ENCODE results near the gene PHPT1.
A peak's percentile ranks its signal among the peaks of the same experiment; 100 is the strongest.
"Not testable (repeated sequence)": the region's sequence is repeated elsewhere in the genome, so short reads cannot be mapped to it uniquely, and the experiment has no call there.

Gene PHPT1

DNA sequence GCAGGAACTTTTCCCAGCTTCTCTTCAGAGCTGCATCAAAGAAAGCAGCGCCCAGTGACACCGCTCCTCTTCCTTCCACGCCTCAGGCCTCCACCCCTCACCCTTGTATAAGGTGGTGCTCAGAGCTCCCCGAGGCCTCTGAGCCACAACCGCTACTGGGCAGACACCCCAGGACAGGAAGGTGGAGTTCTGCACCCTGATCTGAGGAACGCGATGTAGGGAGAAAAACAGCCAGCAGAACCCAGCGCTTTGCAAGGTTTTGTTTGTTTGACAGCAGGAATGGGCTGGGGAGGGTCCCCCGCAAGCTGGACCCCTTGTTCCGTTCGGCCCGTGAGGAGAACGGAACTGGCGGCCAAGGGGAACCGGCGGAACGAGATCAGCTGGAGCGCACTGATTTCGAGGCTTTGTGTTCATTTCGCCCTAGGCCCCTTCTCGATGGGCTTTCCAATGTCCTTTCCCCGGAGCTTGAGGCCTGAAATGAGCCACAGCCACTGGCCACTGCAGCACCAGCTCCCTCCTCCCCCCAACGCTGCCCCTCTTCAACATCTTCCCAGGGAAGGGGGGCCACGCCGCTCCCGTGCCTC, 12.8 kb downstream of the PHPT1 start:
- DNase-seq: no peak

DNA sequence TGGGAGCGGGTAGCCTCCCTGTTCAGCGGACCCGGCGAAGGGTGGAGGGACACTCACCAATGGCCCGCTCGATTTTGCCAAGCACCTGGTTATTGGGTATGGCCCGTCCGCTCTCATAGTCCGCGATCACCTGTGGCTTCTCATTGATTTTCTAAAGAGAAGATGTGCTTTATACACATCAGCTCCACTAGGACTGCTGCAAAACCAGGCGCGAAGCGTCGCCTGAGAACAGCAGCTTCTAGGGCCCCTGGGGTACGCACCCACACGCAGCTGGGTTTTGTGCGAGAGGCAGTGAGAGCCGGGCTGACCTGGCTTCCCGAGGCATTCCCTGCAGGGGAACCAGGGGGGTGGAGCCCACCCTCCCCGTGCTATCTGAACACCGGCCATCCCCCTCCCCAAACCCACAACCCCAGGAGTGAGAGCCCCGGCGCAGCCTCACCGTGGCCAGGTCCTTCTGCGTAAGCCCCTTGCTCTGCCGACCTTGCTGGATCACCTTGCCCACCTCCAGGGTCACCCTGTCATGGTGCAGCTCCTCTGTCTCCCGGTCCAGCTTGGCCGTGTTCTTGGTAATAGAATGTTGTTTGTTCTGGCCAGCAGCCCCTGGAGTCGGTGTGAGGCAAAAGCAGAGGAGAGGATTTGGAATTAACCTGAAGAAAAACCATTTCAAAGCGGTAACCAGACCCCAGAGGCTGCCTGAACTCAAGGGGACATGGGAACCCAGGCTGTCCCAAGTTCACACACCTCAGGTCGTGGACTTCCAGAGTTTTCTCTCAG, 13.8 kb downstream of the PHPT1 start:
- no peak for DNase-seq

DNA sequence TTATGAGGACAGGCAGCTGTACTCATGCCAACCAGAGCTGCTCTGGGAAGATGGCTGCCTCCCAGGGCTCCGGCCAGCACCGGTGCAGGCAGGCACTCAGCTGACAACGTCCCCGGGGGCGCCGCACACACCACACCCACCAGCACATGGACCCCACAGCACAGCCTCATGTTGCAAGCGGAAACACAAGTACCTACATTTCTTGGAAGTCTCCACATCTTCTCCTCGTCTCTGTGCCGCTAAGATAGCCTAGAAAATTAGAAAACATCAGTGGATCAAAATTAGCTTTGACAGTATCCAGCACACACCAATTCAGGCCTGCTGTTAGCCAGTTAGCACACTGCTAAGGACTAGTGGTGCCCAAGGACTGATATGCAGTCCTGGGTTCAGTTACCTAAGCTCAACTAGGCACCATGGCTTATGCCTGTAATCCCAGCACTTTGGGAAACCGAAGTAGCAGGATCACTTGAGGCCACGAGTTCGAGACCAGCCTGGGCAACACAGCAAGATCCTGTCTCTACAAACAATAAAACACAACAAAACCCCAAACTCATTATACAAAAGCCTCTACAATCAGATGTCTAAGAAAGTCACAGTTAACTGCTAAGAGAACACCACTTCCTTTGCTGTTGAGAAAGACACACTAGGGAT, 14.5 kb downstream of the PHPT1 start:
- DNase-seq: no peak

DNA sequence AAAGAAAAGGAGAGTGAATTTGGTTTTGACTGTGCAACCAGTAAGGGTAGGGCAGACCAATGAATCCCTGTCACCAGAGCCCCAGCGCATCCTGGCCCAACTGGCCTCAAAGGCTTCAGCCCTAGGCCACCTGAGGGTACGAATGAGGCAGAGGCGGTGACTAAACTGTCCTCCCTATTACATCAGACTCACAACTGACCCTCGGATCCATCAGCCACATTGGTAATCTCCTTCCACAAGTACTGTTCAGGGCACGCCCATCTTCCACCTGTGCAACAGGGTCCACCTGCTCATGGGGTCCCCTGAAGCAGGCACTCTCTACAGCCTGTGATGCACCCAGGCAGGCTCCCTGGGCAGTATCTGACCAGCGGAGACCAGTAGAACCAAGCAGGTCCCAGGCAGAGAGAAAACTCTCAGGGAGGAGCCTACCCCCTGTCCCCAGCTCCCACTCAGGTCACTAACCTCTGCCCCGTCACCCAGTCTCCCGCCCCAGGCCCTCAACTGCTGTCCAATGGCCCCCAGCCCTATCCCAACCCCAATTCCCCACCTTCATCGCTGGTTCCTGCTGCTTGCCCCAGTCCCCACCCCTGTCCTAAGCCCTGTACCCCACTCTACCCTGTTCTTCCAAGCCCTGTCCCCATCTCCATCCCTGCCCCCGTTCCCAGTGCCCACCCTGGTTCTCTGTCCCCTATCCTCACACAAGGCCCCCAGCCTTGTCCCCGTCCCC, 16.0 kb downstream of the PHPT1 start:
- DNase-seq: no peak

DNA sequence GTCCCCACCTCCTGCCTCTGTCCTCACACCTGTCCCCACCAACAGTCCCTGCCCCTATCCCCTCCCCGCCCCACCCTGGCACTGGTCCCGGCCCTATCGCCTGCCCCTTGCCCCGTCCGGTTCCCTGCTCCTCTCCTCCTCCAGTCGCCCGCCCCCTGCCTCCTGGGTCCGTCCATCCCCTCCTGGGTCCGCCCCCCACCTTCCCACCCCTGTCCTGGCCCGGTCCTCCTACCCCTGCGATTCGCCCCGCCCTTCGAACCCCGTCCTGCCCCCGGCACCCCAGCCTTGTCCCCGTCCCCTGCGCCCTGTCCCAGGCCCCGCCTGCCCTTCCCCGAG, 16.5 kb downstream of the PHPT1 start:
- DNase-seq: no peak

DNA sequence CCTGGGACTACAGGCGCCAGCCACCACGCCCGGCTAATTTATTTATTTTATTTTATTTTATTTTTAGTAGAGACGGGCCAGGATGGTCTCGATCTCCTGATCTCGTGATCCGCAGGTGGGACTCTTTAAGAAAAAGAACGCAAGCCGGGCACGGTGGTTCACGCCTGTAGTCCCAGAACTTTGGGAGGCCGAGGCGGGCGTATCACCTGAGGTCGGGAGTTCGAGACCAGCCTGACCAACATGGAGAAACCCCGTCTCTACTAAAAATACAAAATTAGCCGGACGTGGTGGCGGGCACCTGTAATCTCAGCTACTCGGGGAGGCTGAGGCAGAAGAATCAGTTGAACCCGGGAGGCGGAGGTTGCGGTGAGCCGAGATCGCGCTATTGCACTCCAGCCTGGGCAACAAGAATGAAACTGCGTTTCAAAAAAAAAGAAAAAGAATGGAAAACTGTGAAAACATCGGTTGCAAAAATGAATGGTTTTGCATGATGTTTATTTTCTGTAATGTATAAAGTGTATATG, 17.8 kb downstream of the PHPT1 start:
- DNase-seq: not testable (repeated sequence)

DNA sequence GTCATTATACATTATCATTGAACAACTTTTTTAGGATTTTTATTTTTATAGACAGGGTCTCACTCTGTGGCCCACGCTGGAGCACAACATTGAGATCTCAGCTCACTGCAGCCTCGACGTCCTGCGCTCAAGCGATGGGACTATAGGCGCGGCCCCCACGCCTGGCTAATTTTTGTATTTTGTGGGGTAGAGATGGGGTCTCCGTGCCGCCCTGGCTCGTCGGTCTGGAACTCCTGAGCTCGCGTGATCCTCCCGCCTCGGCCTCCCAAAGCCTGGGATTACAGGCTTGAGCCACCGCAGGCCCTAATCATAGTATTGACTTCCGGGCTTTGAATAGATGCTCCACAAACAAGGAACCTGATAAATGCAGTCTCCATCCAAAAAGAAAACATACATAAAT, 18.3 kb downstream of the PHPT1 start:
- DNase-seq: no peak

DNA sequence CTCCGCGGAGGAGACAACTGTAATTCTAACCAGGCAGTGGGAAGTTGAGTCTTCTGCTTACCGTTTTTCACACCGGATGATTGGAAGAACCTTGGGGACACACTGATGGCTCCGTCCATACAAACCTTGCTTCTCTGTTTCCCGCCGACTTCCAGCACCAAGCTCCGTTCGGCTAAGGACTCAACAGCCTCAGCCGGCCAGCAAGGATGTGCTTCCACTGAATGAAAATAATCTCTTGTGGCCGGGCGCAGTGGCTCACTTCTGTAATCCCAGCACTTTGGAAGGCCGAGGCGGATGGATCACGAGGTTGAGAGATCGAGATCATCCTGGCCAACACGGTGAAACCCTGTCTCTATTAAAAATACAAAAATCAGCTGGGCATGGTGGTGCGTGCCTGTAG, 18.7 kb downstream of the PHPT1 start:
- no peak for DNase-seq

DNA sequence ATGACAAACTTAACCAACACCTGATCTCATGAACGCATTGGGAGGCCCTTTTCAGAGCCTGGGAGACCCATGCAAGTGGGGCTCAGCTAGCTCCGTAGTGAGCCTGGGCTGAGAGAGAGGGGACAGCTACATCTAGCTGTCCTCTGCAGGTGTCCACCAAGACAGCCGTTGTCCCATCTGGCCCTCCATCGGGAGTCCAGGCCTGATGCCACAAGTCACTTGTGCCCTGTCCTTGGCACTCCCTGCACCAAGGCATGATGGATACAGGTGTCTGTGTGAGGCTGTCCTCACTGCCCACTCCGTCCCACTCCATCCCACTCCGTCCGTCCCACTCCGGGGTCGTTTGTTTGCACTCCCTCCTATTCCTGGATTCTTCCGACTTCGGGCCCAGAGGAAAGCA, 19.4 kb downstream of the PHPT1 start:
- DNase-seq: no peak

DNA sequence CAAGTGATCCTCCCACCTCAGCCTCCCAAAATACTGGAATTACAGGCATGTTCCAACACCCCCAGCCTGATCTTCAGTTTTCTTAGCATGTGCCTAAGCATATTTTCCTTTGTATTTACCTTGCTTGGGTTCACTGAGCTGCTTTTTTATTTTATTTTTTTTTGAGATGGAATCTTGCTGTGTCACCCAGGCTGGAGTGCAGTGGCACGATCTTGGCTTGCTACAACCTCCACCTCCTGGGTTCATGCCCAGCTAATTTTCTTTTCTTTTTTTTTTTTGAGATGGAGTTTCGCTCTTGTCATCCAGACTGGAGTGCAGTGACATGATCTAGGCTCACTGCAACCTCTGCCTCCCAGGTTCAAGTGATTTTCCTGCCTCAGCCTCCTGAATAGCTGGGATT, 20.4 kb downstream of the PHPT1 start:
- not testable (repeated sequence) for DNase-seq

DNA sequence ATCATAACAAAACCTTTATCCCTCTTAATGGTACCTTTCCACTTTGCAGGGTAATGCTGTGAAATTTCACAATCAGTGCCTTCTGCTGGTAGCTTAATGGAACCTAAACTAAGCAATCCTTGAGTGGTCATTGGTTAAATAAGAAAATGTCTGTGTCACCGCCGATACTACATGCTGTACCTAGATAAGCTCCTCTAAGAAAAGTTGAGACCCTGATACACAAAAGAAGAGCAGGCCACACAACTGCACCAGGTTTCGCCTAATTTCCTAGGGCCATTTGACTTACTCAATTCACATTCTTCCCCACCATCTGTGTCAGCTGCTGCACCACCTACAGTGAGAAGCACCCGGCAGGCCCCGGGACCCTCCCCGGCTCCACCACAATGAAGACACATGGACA, 25.9 kb downstream of the PHPT1 start:
- no peak for DNase-seq

DNA sequence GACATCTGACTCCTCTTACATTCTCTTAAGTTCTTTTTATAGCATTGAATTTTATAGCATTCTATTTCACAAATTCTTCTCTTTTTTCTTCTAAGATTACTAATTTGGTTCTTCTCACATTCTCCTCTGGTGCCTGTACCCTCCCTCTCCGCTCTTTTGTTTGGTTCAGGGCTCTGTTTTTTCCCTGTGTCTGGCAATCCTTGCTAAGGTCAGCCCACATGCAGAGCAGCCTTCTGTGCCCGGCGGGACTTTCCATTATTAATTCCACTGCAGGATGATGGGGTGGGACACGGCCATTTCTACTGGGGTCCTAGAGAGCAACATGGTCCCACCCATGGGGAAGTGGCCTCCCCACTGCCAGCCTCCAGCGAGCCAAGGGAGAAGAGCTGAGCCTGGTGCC, 27.3 kb downstream of the PHPT1 start:
- DNase-seq: no peak

DNA sequence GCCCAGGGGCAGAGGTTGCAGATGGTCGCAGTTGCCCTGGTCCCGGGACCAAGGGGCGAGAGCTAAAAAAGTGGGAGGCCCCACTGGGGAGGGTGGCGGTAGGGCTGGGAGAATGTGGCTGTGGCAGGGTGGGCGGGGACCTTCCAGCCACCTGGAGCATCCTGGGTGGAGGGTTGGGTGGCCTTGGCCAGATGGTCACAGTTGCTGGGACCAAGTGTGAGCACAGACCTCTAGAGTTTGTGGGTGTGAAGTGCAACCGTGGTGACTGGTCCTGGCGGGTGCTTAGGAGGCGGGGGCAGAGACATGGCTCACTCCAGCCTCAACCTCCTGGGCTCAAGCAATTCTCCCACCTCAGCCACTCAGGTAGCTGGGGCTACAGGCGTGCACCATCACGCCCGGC, 31.4 kb downstream of the PHPT1 start:
- DNase-seq: peak; percentile 17

DNA sequence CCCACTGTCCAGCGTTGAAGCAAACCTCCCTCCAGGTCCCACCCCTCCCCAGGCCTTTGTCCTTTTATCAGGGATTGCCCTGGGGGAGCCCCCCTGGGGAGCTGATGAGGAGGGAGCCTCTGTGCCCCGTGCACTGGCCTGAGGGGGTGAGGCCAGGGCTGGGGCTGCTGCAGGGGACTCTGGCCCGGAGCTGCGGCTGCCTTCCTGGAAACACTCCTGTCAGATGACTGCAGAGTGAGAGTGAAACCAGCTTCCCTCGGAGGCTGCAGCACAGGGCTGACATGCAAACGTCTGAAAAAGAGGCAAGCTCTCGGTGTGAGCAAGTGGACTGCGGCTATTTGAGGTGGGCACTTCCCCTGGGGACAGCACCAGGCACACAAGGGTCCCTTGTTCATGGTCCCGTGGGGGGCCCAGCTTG, 32.5 kb downstream of the PHPT1 start:
- DNase-seq: peak; percentile 82

DNA sequence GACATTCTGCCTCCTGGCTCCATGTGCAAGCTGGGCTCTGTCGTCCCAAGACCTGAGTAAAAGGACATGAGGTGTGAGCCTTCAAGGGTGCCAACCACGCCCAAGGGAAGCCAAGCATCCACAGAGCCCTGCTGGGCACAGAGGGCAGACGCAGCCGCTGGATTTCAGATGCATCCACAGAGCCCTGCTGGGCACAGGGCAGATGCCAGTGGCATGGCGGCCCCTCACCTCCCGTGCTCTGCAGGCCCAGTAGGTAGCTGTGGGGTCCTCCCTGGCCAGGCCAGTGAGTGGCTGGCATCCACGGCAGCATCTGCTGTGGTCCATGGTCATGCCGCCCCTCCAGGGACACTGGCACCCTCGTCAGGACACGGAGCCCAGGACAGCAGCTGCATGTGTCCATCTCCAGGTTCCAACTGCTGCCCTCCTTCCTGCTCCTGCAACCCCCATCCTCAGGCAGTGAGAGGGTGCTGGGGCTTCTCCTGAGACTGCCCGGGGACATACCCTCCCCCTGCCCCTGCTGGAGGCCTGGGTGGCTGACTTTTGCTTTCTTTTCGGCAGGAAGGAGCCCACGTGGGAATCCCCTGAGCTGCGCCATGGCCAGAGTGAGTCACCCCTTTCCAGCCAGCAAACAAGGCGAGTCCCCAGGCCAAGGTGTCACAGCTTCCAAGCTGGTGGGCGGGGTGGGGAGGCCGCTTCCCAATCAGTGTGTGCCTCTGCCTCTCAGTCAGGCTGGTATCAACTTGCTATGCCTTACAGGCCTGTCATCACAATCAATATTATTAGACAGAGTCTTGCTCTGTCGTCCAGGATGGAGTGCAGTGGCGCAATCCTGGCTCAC, 33.1 kb downstream of the PHPT1 start:
- no peak for DNase-seq

DNA sequence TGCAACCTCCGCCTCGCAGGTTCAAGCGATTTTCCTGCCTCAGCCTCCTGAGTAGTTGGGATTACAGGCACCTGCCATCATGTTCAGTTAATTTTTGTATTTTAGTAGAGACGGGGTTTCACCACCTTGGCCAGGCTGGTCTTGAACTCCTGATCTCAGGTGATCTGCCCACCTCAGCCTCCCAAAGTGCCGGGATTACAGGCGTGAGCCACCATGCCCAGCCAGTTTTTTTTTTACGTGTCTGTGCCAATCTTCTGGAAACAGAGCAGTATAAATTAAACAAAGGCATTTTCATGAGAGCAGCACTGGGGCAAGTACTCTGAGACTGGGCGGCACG, 33.7 kb downstream of the PHPT1 start:
- DNase-seq: not testable (repeated sequence)

DNA sequence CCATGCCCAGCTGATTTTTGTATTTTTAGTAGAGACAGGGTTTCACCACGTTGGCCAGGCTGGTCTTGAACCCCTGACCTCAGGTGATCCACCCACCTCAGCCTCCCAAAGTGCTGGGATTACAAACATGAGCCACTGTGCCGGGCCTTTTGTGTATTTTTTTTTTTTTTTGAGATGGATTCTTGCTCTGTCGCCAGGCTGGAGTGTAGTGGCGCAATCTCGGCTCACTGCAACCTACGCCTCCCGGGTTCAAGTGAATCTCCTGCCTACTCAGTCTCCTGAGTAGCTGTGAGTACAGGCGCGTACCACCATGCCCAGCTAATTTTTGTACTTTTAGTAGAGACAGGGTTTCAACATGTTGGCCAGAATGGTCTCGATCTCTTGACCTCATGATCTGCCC, 34.5 kb downstream of the PHPT1 start:
- DNase-seq: not testable (repeated sequence)

DNA sequence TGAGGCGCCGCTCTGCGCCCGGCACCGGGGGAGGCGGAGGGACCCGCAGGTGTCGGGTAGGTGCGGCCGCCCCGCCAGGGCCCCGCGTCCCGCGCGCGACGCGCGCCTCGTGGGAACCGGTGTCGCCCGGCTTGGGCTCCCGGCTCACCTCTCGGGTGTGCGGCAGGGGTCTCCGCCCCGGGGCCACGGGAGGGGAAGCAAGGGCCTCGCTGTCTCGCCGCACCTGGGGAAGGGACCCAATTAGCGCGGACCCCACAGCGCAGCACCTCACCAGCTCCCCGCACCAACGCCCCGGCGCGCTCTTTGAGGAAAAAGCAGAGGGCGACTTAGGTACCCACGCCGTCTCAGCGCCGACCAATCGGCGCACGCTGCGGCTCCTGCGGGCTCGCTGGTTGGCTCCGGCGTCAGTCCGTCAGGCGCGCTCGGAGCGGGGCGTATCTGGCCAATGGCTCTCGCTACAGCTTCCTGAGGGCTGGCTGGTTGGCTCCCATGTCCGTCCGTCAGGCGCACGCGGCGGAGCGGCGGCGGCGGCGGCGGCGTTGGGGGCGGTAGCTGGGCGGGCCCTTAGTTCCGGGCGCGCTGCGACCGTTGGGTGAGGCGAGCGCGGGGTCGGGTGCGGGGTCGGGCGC, 36.9 kb downstream of the PHPT1 start, which contains the start of gene TRAF2:
TSS of gene TRAF2 (plus strand) at position 567 of the 629 bp plus-strand sequence. CDS start 12,225 bp downstream, outside the sequence.
- peak; percentile 93 for DNase-seq

DNA sequence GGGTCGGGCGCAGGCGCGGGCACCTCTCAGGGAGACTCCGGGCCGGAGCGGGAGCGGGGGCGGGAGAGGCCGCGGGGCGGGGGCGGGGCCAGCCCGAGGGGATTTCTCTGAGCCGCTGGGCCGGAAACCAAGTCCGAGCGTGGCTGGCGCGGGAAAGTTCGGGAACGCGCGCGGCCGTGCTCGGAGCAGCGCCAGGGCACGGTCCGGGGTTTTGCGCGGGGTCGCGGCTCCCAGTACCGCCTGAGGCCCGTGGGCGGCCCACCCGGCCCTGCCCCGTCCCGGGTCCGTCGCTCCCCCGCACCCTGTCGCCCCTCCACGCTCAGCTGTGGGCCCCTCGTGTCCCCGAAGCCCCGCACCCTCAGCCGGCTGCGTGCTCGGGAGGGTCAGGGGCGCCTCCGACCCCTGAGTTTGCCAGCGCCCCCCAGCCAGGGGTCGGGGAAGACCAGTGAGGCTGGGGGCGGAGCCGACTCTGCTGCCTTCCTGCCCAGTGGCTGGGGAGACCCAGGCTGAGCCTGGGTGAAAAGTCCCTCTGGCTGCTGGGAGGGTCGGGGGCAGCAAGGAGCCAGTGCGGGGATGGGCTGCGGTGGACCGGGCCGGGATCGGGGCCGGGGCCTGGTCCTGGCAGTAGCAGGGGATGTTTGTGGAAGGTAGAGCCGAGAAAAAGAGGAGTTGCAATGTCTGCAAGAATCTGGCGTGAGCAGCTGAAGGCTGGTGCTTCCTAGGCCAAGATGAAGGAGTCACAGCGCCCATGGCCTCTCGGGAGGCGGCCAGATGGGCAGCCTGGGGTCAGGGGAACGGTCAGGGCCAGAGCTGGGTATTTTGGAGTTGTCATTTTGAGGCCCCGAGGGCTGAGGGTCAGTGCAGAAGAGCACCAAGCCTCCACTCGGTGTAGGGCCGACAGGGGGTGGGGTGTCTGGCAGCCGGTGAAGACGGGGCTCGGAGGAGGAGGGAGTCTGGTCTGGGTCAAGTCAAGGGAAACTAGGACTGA, 37.7 kb downstream of the PHPT1 start:
- DNase-seq: peak; percentile 20

DNA sequence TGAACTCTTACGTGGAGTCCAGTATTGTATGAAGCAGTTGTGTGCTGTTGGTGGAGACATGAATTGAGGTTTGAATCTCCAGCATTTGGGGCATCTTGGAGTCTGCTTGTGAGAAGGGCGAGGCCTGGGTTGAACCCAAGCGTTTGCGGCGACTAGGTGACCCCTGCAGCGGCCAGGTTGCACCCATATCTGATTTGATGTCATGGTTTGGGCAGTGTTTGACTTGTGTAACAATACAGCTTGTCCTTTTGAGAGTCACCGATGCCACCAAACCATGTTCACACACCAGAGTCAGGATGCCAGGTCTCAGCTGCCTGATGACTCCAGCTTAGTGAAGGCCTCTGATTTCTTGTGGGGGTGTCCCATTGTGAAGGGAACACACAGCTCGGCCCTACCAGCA, 39.2 kb downstream of the PHPT1 start:
- DNase-seq: no peak

DNA sequence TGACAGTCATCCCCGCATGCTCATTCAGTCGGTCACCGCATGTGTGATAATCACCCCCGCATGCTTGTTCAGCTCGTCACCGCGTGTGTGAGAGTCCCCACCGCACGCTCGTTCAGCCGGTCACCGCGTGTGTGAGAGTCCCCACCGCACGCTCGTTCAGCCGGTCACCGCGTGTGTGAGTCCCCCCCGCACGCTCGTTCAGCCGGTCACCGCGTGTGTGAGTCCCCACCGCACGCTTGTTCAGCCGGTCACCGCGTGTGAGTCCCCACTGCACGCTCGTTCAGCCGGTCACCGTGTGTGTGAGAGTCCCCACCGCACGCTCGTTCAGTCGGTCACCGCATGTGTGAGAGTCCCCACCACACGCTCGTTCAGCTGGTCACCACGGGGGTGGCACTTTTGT, 40.6 kb downstream of the PHPT1 start:
- DNase-seq: no peak
